AG04450 (cell line): ENCODE measurements around the gene TTC23. TPM values are rescaled to one million over a fixed set of nuclear protein-coding genes. Genes with fewer than 3 reads are reported as not detected.

Experiments used
- CTCF ChIA-PET: fragments of 300-600, 350-600 bp; formaldehyde crosslinking; extraction: SDS; loops from one replicate; lab custom pipeline; 2022; ENCODE audit warnings: antibody characterized with exemption, inconsistent platforms; lab: Charles Lee
- POLR2A ChIA-PET: fragments of 350-600 bp; formaldehyde crosslinking; extraction: SDS; loops from one replicate; lab custom pipeline; 2021; ENCODE audit warnings: antibody characterized with exemption, inconsistent platforms; lab: Yijun Ruan, JAX
- DNase-seq: peaks from one replicate; pipeline ENCODE4 v3.0.0-alpha.2; 2011; ENCODE audit warnings: low read depth, low spot score
- H3K27ac ChIP-seq: one replicate; pipeline ENCODE4 v1.5.1; 2012; ENCODE audit warnings: low read depth, low read length, control low read depth
- H3K27me3 ChIP-seq: one replicate; pipeline ENCODE4 v1.6.0; 2012; ENCODE audit warnings: low read length; ENCODE audit not compliant: control insufficient read depth, insufficient read depth
- H3K4me3 ChIP-seq: 2 replicates; pipeline ENCODE4 v1.5.1; 2011; ENCODE audit warnings: mild to moderate bottlenecking, low read depth, low read length, control low read depth
- H3K9me3 ChIP-seq: 2 replicates; pipeline ENCODE4 v1.5.1; 2012; ENCODE audit warnings: low read length; ENCODE audit not compliant: control insufficient read depth, insufficient read depth
- CTCF ChIP-seq: IDR thresholded peaks from 2 replicates; pipeline ENCODE4 v1.5.1; 2011; ENCODE audit warnings: low read depth, low read length, control low read depth, inconsistent platforms
- polyA plus RNA-seq: library from polyadenylated mRNA; depleted of rRNA; stranded (reverse); fragments of >200 nt; gene quantifications from 2 replicates; pipeline ENCODE4 v1.2.3, GENCODE V29; 2011

The TTC23 gene
- polyA plus RNA-seq, 1 experiment, result 7.2 TPM

- no peak for DNase-seq
- no peaks in the 10 kb centered on the region for H3K27me3 ChIP-seq
- CTCF ChIA-PET, result interaction anchor here (0.6 to 10.6 kb wide), 6 partner anchors 16 to 133 kb away, joined by 3 to 198 read pairs (median 7); partner anchors contain the start of gene SYNM
- TF ChIP-seq CTCF, result no peak
- no peak overlapping the region for H3K4me3 ChIP-seq
- no peaks in the 10 kb centered on the region for H3K9me3 ChIP-seq
- no peak overlapping the region for H3K27ac ChIP-seq
- POLR2A ChIA-PET, result interaction anchor here (1.1 kb wide), 1 partner anchor 106 kb away, joined by 4 read pairs; no protein-coding TSS in a partner anchor
Observed at GRCh38 chr15:99211926-99212325, 37.5 kb downstream of the TTC23 start.

- no peak for DNase-seq
- Histone ChIP-seq H3K27me3 (no peaks in the 10 kb centered on the region), H3K27ac (no peak overlapping the region), H3K4me3 (no peak overlapping the region), H3K9me3 (no peaks in the 10 kb centered on the region)
- CTCF ChIA-PET, result interaction anchor here (1.4 to 10.6 kb wide), 2 partner anchors 105 to 110 kb away, joined by 3 to 198 read pairs; partner anchors contain the start of gene SYNM
- no peak for TF ChIP-seq CTCF
- POLR2A ChIA-PET, result no interaction called here
Observed at GRCh38 chr15:99210334-99210733, 39.0 kb downstream of the TTC23 start.

GRCh38 chr15:99209326-99209725 is 40.1 kb downstream of the TTC23 start:
- POLR2A ChIA-PET, result no interaction called here
- DNase-seq, result no peak
- no peak overlapping the region for H3K27ac ChIP-seq
- TF ChIP-seq CTCF, result no peak
- no peaks in the 10 kb centered on the region for H3K27me3 ChIP-seq
- CTCF ChIA-PET, result interaction anchor here (1.8 to 10.6 kb wide), 2 partner anchors 109 to 767 kb away, joined by 5 to 198 read pairs; no protein-coding TSS in a partner anchor
- H3K9me3 ChIP-seq, result no peaks in the 10 kb centered on the region
- no peak overlapping the region for H3K4me3 ChIP-seq

- no peak for DNase-seq
- ChIA-PET CTCF (interaction anchor here (1.5 to 10.6 kb wide), 4 partner anchors 11 to 766 kb away, joined by 4 to 198 read pairs (median 4); no protein-coding TSS in a partner anchor), POLR2A (interaction anchor here (0.6 kb wide), 1 partner anchor 527 kb away, joined by 3 read pairs; no protein-coding TSS in a partner anchor)
- Histone ChIP-seq H3K9me3 (no peaks in the 10 kb centered on the region), H3K27ac (no peak overlapping the region), H3K4me3 (no peak overlapping the region), H3K27me3 (no peaks in the 10 kb centered on the region)
- no peak for TF ChIP-seq CTCF
Observed at GRCh38 chr15:99207672-99208071, 41.7 kb downstream of the TTC23 start.

GRCh38 chr15:99202176-99202552 is 47.2 kb downstream of the TTC23 start:
- TF ChIP-seq CTCF, result no peak
- CTCF ChIA-PET, result interaction anchor here (1.0 to 5.2 kb wide), 4 partner anchors 11 to 126 kb away, joined by 3 to 26 read pairs (median 8); no protein-coding TSS in a partner anchor
- H3K27ac ChIP-seq, result no peak overlapping the region
- POLR2A ChIA-PET, result no interaction called here
- DNase-seq, result no peak
- H3K9me3 ChIP-seq, result no peaks in the 10 kb centered on the region
- H3K27me3 ChIP-seq, result no peaks in the 10 kb centered on the region
- H3K4me3 ChIP-seq, result no peak overlapping the region
